OCI-M1 (cell line): ENCODE measurements around the gene RPL29.
"Not testable (repeated sequence)": the region's sequence is repeated elsewhere in the genome, so short reads cannot be mapped to it uniquely, and the experiment has no call there.

Source experiments
- DNase-seq: peaks from one replicate; lab custom pipeline; 2025; lab: John Stamatoyannopoulos, UW

The RPL29 gene

GRCh38 chr3:52005571-52005986 is 9.9 kb upstream of the RPL29 start:
- no peak for DNase-seq

- no peak for DNase-seq
Measured at GRCh38 chr3:52004906-52005395, 9.3 kb upstream of the RPL29 start.

- DNase-seq: peak; percentile 46
Measured at GRCh38 chr3:52004163-52004787, 8.6 kb upstream of the RPL29 start.

- no peak for DNase-seq
Measured at GRCh38 chr3:52002748-52003147, 7.1 kb upstream of the RPL29 start.

- peak; percentile 73 for DNase-seq
Measured at GRCh38 chr3:52001443-52001974, 5.8 kb upstream of the RPL29 start.

GRCh38 chr3:51999846-52000245 is 4.2 kb upstream of the RPL29 start:
- DNase-seq: peak; percentile 26

- DNase-seq: no peak
Measured at GRCh38 chr3:51998774-51999173, 3.1 kb upstream of the RPL29 start.

- no peak for DNase-seq
Measured at GRCh38 chr3:51997935-51998596, 2.4 kb upstream of the RPL29 start.

- DNase-seq: no peak
Measured at GRCh38 chr3:51997172-51997571, 1.5 kb upstream of the RPL29 start.

- DNase-seq: no peak
Measured at GRCh38 chr3:51994530-51994929, 1.2 kb downstream of the RPL29 start.

GRCh38 chr3:51993657-51994056 is 2.0 kb downstream of the RPL29 start:
- not testable (repeated sequence) for DNase-seq

GRCh38 chr3:51992017-51992682 is 3.5 kb downstream of the RPL29 start:
- DNase-seq: no peak

GRCh38 chr3:51990501-51990971 is 5.2 kb downstream of the RPL29 start:
- not testable (repeated sequence) for DNase-seq

GRCh38 chr3:51988286-51989146 is 7.2 kb downstream of the RPL29 start:
- DNase-seq: no peak

- DNase-seq: no peak
Measured at GRCh38 chr3:51987568-51987967, 8.1 kb downstream of the RPL29 start.

GRCh38 chr3:51986010-51986947 is 9.4 kb downstream of the RPL29 start:
- no peak for DNase-seq

- no peak for DNase-seq
Measured at GRCh38 chr3:51985063-51985462, 10.6 kb downstream of the RPL29 start.

- DNase-seq: no peak
Measured at GRCh38 chr3:51984269-51984647, 11.4 kb downstream of the RPL29 start.

GRCh38 chr3:51983578-51984268 is 12.0 kb downstream of the RPL29 start:
- DNase-seq: no peak
